HPDE6-E6E7 (cell line): Measurements from ENCODE around the gene IGSF9.

Source experiments
- DNase-seq: peaks from one replicate; pipeline ENCODE4 v3.0.0; 2011; ENCODE audit warnings: missing footprints; ENCODE audit errors: extremely low spot score

IGSF9 gene, protein sequence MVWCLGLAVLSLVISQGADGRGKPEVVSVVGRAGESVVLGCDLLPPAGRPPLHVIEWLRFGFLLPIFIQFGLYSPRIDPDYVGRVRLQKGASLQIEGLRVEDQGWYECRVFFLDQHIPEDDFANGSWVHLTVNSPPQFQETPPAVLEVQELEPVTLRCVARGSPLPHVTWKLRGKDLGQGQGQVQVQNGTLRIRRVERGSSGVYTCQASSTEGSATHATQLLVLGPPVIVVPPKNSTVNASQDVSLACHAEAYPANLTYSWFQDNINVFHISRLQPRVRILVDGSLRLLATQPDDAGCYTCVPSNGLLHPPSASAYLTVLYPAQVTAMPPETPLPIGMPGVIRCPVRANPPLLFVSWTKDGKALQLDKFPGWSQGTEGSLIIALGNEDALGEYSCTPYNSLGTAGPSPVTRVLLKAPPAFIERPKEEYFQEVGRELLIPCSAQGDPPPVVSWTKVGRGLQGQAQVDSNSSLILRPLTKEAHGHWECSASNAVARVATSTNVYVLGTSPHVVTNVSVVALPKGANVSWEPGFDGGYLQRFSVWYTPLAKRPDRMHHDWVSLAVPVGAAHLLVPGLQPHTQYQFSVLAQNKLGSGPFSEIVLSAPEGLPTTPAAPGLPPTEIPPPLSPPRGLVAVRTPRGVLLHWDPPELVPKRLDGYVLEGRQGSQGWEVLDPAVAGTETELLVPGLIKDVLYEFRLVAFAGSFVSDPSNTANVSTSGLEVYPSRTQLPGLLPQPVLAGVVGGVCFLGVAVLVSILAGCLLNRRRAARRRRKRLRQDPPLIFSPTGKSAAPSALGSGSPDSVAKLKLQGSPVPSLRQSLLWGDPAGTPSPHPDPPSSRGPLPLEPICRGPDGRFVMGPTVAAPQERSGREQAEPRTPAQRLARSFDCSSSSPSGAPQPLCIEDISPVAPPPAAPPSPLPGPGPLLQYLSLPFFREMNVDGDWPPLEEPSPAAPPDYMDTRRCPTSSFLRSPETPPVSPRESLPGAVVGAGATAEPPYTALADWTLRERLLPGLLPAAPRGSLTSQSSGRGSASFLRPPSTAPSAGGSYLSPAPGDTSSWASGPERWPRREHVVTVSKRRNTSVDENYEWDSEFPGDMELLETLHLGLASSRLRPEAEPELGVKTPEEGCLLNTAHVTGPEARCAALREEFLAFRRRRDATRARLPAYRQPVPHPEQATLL

DNA sequence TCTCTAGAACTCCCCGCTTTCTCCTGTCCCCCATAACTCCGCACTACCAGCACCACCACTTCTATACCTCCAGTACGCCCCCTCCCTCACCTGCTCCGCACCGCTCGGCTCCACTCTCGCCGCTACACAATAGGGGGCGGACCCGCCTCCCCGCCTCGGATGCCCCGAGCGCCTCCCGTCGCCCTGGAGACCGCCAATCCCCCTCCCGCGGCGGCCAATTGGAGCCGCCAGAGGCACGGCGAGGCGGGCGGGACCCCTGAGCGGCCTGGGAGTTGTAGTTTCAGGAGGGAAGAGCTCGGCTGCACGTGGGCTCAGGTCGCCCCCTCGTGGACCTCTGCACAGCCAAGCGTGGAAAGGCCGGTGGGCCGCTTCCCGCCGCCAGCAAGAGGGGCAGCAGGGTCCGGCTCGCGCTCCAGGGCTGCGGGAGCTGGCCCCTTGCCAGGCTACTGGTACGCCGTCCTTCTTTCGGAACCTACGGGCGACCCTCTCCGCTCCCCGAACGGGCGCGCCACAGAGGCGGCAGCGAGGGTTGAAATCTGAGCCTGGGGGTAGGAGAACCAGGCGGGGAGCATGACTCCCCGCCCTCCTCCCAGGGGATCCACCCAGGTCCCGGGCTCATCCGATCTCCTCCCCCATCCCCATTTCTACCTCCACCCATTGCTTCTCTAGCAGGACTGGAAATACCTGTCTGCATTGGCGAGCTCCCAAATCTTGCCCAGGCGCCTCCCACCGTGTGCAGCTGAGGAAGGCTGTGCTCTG, at the start of gene IGSF9:
IGSF9 (minus strand) TSS at position 131 of the 759 bp plus-strand sequence. CDS start 2,159 bp downstream, outside the sequence.
- DNase-seq: peak; percentile 96

- DNase-seq: no peak
Observed at GRCh38 chr1:159994896-159995295, 49.5 kb upstream of the IGSF9 start.

DNA sequence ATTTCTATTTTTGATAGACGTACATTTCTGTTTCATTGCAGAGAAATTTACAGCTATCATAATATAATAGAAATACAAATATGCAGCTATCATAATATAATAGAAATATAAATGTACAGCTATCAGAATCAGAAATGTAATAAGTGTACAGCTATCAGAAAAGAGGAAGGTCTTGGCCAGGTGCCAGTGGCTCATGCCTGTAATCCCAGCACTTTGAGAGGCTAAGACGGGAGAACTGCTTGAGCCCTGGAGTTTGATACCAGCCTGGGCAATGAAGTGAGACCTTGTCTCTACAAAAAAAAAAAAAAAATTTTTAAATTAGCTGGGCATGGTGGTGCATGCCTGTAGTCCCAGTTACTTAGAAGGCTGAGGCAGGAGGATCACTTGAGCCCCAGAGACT, 48.5 kb upstream of the IGSF9 start:
- DNase-seq: no peak

DNA sequence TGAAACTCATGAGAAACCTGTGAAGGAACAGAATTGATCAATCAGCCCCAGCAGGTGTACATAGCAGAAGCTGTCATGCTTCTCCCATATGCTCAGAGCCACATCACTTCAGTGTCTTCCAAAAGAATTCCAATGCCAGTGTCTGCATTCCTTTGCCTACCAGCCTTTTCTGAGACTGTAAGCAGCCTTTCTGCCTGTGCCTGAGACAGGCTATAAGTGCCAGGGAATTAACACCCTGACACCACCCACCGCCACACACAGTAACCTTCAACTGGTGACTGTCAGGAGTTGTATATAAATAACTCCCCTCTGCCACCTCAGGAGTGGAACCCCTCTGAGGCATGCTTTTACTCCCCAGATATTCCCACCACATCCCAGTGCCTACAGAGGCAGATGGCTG, 46.7 kb upstream of the IGSF9 start:
- DNase-seq: no peak

GRCh38 chr1:159991513-159991912, 46.1 kb upstream of the IGSF9 start:
- no peak for DNase-seq

- no peak for DNase-seq
Observed at GRCh38 chr1:159990005-159990404, 44.6 kb upstream of the IGSF9 start.

GRCh38 chr1:159989581-159989980, 44.2 kb upstream of the IGSF9 start:
- DNase-seq: no peak

GRCh38 chr1:159988006-159988405, 42.6 kb upstream of the IGSF9 start:
- no peak for DNase-seq

GRCh38 chr1:159987186-159987585, 41.8 kb upstream of the IGSF9 start:
- DNase-seq: no peak

DNA sequence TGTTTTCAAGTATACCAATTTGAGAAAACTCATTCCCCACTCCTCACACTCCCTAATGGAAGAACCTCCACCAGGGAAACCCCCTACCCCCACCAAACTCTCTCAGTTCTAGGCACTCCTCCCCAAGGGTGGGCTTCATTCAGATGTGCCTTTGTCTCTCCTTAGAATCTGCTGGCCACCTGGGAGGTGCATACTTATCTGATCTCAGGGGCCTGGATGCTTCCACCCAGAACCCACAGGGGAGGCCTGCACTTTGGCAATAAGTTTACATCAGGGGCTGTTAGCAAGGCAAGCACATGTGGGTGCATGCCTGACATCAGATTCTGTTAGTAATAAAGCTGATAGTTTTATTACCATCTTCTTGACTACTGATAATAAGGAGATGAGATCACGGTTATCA, 41.1 kb upstream of the IGSF9 start:
- DNase-seq: no peak

DNA sequence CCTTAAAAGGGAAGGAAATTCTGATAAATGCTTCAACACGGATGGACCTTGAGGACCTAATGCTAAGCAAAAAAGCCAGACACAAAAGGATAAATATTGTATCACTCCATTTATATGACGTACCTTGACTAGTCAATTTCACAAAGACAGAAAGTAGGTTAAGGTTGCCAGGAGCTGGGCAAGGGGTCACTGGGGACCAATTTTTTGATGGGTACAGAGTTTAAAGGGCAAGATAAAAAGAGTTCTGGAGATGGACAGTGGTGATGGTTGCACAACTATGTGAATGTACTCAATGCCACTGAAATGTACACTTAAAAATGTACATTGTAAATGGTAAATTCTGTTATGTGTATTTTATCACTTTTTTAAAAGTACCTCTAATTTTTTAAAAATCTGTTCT, 40.7 kb upstream of the IGSF9 start:
- no peak for DNase-seq

GRCh38 chr1:159985473-159985872, 40.1 kb upstream of the IGSF9 start:
- DNase-seq: no peak

- DNase-seq: no peak
Observed at GRCh38 chr1:159983681-159984080, 38.3 kb upstream of the IGSF9 start.

DNA sequence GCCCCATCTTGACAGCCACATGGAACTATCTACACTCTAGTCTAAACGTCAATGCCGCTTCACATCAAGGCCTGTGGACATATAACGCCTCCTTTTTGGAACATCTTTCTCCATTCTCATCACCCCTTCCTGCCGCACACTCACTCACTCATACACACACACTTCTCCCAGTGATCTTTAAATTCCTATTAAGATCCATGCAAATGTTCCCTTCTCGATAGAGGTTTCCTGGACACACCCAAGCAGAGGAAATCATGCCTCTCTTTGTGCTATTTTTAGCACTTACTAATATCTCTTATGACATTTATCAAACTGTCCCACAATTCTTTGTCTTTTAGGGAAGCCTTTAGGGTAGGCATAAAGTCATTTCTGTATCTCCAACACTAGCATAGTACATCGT, 36.9 kb upstream of the IGSF9 start:
- DNase-seq: no peak

DNA sequence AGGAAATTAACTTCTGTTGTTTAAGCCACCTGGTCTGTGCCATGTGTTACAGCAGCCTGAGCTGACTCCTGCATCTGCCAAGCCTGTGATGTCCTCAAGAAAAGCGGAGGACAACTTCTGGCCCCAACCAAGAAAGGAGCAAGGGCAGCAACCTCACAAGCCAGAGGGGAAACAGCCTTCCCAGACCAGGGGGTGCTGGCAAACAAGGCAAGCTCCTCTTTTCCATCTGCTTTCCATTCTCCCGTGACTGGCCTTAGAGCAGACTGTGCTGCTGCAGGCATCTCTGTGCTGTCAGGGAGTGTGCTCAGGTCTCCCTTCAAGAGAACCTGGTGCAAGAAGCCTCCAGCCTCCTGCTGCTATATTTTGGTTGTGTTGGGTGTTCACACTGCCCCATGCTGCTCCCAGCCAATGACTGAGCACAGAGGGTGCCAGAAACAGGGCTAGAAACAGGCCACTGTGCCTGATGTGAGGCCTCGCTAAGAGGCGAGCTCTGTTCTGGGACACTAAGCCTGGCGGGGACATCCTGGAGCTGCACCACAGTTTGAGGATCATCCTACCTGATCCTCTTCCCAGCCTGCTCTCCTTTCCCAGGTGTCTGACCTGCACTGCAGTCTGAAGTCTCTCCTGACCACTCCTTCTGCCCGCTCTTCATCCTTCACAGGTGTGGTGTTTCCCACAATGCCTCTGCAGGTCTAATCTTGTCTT, 36.1 kb upstream of the IGSF9 start:
- no peak for DNase-seq

GRCh38 chr1:159980786-159981185, 35.4 kb upstream of the IGSF9 start:
- no peak for DNase-seq

- no peak for DNase-seq
Observed at GRCh38 chr1:159980076-159980475, 34.7 kb upstream of the IGSF9 start.

DNA sequence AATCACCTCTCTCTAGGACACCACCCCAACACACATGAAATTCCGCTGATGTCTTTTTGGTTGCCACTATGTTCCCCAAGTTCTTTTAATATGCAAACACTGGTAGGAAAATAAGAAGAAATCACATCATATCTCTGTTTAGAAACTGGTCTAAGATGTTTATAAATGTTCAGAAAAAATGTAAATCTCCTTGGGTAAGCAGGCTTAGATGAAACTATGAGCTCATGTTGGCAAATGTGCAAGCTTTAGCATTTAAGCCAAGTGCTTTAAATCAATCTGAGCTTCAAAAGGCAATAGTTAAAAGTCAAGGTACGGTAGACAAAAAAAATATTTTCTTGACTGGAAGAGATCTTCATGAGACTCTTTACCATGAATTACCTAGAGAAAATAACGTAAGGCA, 33.8 kb upstream of the IGSF9 start:
- DNase-seq: no peak

- DNase-seq: no peak
Observed at GRCh38 chr1:159978107-159978398, 32.6 kb upstream of the IGSF9 start.

- DNase-seq: no peak
Observed at GRCh38 chr1:159977364-159978106, 32.1 kb upstream of the IGSF9 start.
